ENCODE data around the gene CDH4. TPM values are rescaled to one million over a fixed set of nuclear protein-coding genes. Genes with fewer than 3 reads are reported as not detected.

CDH4 gene
- total RNA-seq: under 1 TPM; 0.34 to 0.67 TPM

GRCh38 chr20:61251529-61252393, at the start of gene CDH4:
Gene CDH4 (plus strand): TSS chr20:61252261.

Measured in melanocyte of skin (primary cell).